Measurements from ENCODE around the gene LSM12. TPM values are rescaled to one million over a fixed set of nuclear protein-coding genes. Genes with fewer than 3 reads are reported as not detected.

Gene LSM12
- polyA plus RNA-seq, 1 experiment: 57.5 TPM

DNA sequence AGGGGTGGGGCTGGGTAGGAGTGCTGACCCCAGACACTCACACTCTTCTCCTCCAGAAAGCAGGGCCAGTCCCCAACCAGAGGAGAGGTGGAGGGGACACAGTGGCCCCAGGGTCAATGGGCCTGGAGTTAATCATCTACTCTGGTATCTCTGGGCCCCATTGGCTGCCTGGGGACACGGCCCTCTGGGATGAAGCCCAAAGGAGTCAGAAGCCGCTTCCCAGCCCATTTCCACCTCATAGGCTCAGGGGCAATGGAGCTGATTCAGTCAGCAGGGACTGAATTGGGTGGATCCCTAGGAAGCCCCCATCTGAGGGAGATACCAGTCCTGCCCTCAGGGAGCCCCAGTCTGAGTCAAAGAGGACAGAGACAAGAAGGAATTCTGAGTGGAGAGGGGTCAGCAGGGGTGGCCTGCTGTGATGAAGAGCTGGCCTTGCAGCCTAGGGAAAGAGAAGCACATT lies 65.0 kb downstream of the LSM12 start:
- TF ChIP-seq, protein P1, sequence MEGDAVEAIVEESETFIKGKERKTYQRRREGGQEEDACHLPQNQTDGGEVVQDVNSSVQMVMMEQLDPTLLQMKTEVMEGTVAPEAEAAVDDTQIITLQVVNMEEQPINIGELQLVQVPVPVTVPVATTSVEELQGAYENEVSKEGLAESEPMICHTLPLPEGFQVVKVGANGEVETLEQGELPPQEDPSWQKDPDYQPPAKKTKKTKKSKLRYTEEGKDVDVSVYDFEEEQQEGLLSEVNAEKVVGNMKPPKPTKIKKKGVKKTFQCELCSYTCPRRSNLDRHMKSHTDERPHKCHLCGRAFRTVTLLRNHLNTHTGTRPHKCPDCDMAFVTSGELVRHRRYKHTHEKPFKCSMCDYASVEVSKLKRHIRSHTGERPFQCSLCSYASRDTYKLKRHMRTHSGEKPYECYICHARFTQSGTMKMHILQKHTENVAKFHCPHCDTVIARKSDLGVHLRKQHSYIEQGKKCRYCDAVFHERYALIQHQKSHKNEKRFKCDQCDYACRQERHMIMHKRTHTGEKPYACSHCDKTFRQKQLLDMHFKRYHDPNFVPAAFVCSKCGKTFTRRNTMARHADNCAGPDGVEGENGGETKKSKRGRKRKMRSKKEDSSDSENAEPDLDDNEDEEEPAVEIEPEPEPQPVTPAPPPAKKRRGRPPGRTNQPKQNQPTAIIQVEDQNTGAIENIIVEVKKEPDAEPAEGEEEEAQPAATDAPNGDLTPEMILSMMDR (IDR thresholded peaks at IDR 0.05; ENCODE audit: low read depth, low read length): no peak
- Histone ChIP-seq H3K9me3 (ENCODE audit: control insufficient read depth, insufficient read depth, low read length) (peaks cover 4% of the 10 kb centered on the region; the same call in 1 of the 2 replicates), H3K27me3 (ENCODE audit: control insufficient read depth, insufficient read depth, low read length) (peaks cover 9% of the 10 kb centered on the region), H3K4me3 (ENCODE audit: low read depth, low read length) (no peak overlapping the region), H3K27ac (ENCODE audit: low read depth, low read length) (no peak overlapping the region)
- CTCF ChIA-PET: interaction anchor here (0.5 to 10.1 kb wide), 2 partner anchors 43 to 57 kb away, joined by 6 to 123 read pairs; partner anchors contain the start of gene PPY
- DNase-seq (ENCODE audit: low read depth, low spot score): no peak
- POLR2A ChIA-PET: no interaction called here

DNA sequence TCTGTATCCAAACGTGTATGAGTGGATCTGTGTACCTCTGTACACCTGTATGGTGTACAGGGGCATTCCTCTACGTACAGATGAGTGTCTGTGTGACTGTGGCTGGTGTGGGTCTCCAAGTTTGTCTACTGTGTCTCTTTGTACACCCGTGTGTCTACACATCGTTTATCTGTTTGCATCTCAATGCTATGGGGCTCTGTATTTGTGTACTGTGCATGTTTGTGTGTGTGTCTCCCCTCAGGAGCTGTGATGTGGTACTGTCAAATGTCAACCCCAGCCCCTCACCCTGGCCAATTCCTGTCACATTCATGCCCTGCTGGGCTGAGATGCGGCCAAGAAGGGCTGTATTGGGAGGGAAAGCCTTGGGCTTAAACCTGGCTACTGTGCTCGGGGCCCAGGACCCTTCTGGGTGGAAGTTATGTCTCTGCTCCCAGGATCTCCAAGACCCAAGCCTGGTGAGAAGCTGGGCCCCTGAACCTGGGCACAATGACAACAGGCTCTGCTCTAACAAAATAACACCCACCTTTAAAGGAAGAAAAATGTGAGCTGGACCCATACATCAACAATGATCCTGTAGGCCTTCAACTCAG lies 65.5 kb downstream of the LSM12 start:
- POLR2A ChIA-PET: no interaction called here
- H3K9me3 ChIP-seq (ENCODE audit: control insufficient read depth, insufficient read depth, low read length): peaks cover 2% of the 10 kb centered on the region; the same call in 1 of the 2 replicates
- no peak overlapping the region for H3K4me3 ChIP-seq (ENCODE audit: low read depth, low read length)
- DNase-seq (ENCODE audit: low read depth, low spot score): no peak
- CTCF ChIA-PET: interaction anchor here (0.5 to 10.1 kb wide), 2 partner anchors 43 to 57 kb away, joined by 6 to 123 read pairs; partner anchors contain the start of gene PPY
- TF ChIP-seq, protein P1 (IDR thresholded peaks at IDR 0.05; ENCODE audit: low read depth, low read length): no peak
- peaks cover 12% of the 10 kb centered on the region for H3K27me3 ChIP-seq (ENCODE audit: control insufficient read depth, insufficient read depth, low read length)
- no peak overlapping the region for H3K27ac ChIP-seq (ENCODE audit: low read depth, low read length)

DNA sequence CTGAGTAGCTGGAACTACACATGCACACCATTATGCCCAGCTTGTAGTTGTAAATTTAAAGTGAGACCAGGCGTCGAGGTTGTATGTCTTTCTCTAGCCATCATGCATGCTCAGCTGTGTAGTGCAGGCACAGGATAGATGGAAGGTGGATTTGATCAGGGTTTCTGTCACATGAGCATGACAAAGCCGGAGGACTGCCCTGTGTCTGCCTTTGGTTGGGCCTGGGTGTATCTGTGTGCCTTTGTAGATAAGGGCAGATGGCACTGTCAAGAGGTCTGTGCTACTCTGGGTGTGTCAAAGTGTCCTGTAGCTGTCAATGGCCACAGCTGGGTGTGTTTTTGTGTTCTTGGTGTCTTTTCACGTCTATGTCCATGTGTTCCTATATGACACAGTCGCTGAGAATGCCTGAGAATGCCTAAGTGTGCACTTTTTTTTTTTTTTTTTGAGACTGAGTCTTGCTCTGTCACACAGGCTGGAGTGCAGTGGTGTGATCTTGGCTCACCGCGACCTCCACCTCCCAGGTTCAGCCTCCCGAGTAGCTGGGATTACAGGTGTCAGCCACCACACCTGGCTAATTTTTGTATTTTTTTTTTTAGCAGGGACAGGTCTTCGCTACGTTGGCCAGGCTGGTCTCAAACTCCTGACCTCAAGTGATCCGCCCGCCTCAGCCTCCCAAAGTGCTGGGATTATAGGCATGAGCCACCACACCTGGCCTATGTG lies 66.2 kb downstream of the LSM12 start:
- H3K27ac ChIP-seq (ENCODE audit: low read depth, low read length): no peak overlapping the region
- TF ChIP-seq, protein P1 (IDR thresholded peaks at IDR 0.05; ENCODE audit: low read depth, low read length): no peak
- DNase-seq (ENCODE audit: low read depth, low spot score): no peak
- H3K9me3 ChIP-seq (ENCODE audit: control insufficient read depth, insufficient read depth, low read length): no peaks in the 10 kb centered on the region; the same call in 1 of the 2 replicates
- ChIA-PET POLR2A (no interaction called here), CTCF (interaction anchor here (10.1 kb wide), 1 partner anchor 56 kb away, joined by 123 read pairs; the partner anchor contains the start of gene PPY)
- peaks cover 9% of the 10 kb centered on the region for H3K27me3 ChIP-seq (ENCODE audit: control insufficient read depth, insufficient read depth, low read length)
- H3K4me3 ChIP-seq (ENCODE audit: low read depth, low read length): no peak overlapping the region

DNA sequence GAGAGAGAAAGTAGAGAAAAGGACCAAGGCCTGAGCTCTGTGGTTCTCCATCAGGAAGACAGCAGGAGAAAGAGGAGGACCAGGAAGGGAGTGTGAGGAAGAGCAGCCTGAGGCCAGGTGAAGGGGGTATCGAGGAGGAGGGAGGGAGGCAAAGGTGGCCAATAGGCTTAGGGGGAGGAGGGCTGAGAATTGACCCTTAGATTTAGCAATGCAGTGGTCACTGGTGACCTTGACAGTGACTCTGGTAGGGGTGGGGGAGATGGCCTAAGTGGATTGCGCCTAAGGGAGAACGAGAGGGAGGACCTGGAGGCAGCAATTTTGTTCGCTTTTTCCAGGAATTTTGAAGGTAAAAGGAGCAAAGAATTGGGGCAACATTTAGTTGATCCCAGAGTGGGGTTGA lies 67.4 kb downstream of the LSM12 start:
- ChIA-PET POLR2A (interaction anchor here (0.6 kb wide), 1 partner anchor 51 kb away, joined by 6 read pairs; no protein-coding TSS in a partner anchor), CTCF (interaction anchor here (0.8 to 10.1 kb wide), 2 partner anchors 55 to 121 kb away, joined by 4 to 123 read pairs; partner anchors contain the start of gene PPY)
- Histone ChIP-seq H3K9me3 (ENCODE audit: control insufficient read depth, insufficient read depth, low read length) (no peaks in the 10 kb centered on the region), H3K27me3 (ENCODE audit: control insufficient read depth, insufficient read depth, low read length) (peaks cover 10% of the 10 kb centered on the region), H3K27ac (ENCODE audit: low read depth, low read length) (no peak overlapping the region), H3K4me3 (ENCODE audit: low read depth, low read length) (no peak overlapping the region)
- TF ChIP-seq, protein P1 (IDR thresholded peaks at IDR 0.05; ENCODE audit: low read depth, low read length): no peak
- DNase-seq (ENCODE audit: low read depth, low spot score): no peak

Data from AG04450 (cell line).